Measurements from ENCODE around the gene CST7.

The CST7 gene

GRCh38 chr20:24951536-24952083 is 2.5 kb downstream of the CST7 start:
- DNase-seq: no peak

GRCh38 chr20:24952376-24953208 is 3.5 kb downstream of the CST7 start:
- DNase-seq: no peak

- DNase-seq: no peak
Observed at GRCh38 chr20:24953209-24953575, 4.1 kb downstream of the CST7 start.

GRCh38 chr20:24953621-24954133 is 4.6 kb downstream of the CST7 start:
- DNase-seq: no peak

GRCh38 chr20:24954151-24954550 is 5.1 kb downstream of the CST7 start:
- no peak for DNase-seq

GRCh38 chr20:24954566-24954965 is 5.5 kb downstream of the CST7 start:
- no peak for DNase-seq

- no peak for DNase-seq
Observed at GRCh38 chr20:24955045-24955444, 6.0 kb downstream of the CST7 start.

- no peak for DNase-seq
Observed at GRCh38 chr20:24956001-24956841, 7.2 kb downstream of the CST7 start.

GRCh38 chr20:24957326-24958016 is 8.4 kb downstream of the CST7 start:
- DNase-seq: no peak

GRCh38 chr20:24958506-24959385 is 9.7 kb downstream of the CST7 start:
- no peak for DNase-seq

- no peak for DNase-seq
Observed at GRCh38 chr20:24959591-24960301, 10.7 kb downstream of the CST7 start.

- DNase-seq: no peak
Observed at GRCh38 chr20:24960302-24960801, 11.3 kb downstream of the CST7 start.

- no peak for DNase-seq
Observed at GRCh38 chr20:24960861-24961260, 11.8 kb downstream of the CST7 start.

GRCh38 chr20:24961384-24962181 is 12.5 kb downstream of the CST7 start:
- no peak for DNase-seq

- DNase-seq: no peak
Observed at GRCh38 chr20:24962182-24962492, 13.1 kb downstream of the CST7 start.

- DNase-seq: no peak
Observed at GRCh38 chr20:24962510-24962909, 13.4 kb downstream of the CST7 start.

- no peak for DNase-seq
Observed at GRCh38 chr20:24963672-24964505, 14.8 kb downstream of the CST7 start.

- DNase-seq: no peak
Observed at GRCh38 chr20:24964506-24964840, 15.4 kb downstream of the CST7 start.
